B cell (primary cell): ENCODE data around the gene NDC1. TPM values are rescaled to one million over a fixed set of nuclear protein-coding genes. Genes with fewer than 3 reads are reported as not detected.

ENCODE experiments used
- ATAC-seq: fragments of 200-7000 bp; cut with Tn5 transposase; one replicate; pipeline ENCODE4 v1.10.0; 2021; ENCODE audit warnings: low read depth, mild to moderate bottlenecking, moderate number of reproducible peaks, moderate library complexity
- CTCF ChIA-PET: fragments of 350-600 bp; sonication (Branson Sonifier 250); formaldehyde crosslinking; loops from one replicate; lab custom pipeline; 2021; ENCODE audit warnings: antibody characterized with exemption, inconsistent platforms; lab: Charles Lee
- POLR2A ChIA-PET: fragments of 350-600 bp; sonication (Branson Sonifier 250); formaldehyde crosslinking; loops from one replicate; lab custom pipeline; 2021; ENCODE audit warnings: antibody characterized with exemption; lab: Charles Lee
- DNase-seq: peaks from one replicate; pipeline ENCODE4 v3.0.0; 2013
- H2AFZ ChIP-seq: 2 replicates; pipeline ENCODE4 v1.6.1; 2012; ENCODE audit warnings: mild to moderate bottlenecking, low read depth, low read length; ENCODE audit not compliant: insufficient read depth, poor library complexity, severe bottlenecking
- H3K27ac ChIP-seq, 2 donors: 1 replicate in 1 of 2; 2 replicates in 1 of 2; pipeline ENCODE4 v1.5.1; 2012 to 2013; ENCODE audit warnings: low read length in 2 of 2, mild to moderate bottlenecking in 2 of 2, moderate library complexity in 1 of 2
- H3K27me3 ChIP-seq, 4 experiments: fragments of 200-600 bp in 1 of 4; sonication (generic) in 1 of 4; replicated peaks in 1 of 4; 1 replicate in 2 of 4; 2 replicates in 2 of 4; pipeline versions ENCODE4 v1.6.1 to v1.7.0; 2013 to 2016; ENCODE audit warnings: low read length in 3 of 4, mild to moderate bottlenecking in 2 of 4, mixed read lengths in 1 of 4, moderate library complexity in 1 of 4; ENCODE audit not compliant: insufficient read depth in 4 of 4, control insufficient read depth in 3 of 4; ENCODE audit errors: control extremely low read depth in 1 of 4
- H3K36me3 ChIP-seq, 2 experiments: replicated peaks in 1 of 2; 1 replicate in 1 of 2; 2 replicates in 1 of 2; pipeline versions ENCODE4 v1.6.1 to v1.7.1; 2013; ENCODE audit warnings: low read length in 1 of 2; ENCODE audit not compliant: insufficient read depth in 2 of 2, control insufficient read depth in 1 of 2; ENCODE audit errors: control extremely low read depth in 1 of 2, extremely low read depth in 1 of 2
- H3K4me1 ChIP-seq, 2 donors: fragments of 200-600 bp in 1 of 2; sonication (generic) in 1 of 2; 1 replicate in 1 of 2; 2 replicates in 1 of 2; pipeline versions ENCODE4 v1.5.1 to v1.6.1; 2013 to 2017; ENCODE audit warnings: low read length in 2 of 2; ENCODE audit not compliant: control insufficient read depth in 2 of 2, insufficient read depth in 2 of 2
- H3K4me2 ChIP-seq: replicated peaks from 2 replicates; pipeline ENCODE3; 2012; ENCODE audit warnings: mild to moderate bottlenecking, low read depth, low read length; ENCODE audit not compliant: poor library complexity, severe bottlenecking
- H3K4me3 ChIP-seq, 5 experiments: fragments of 200-600 bp in 1 of 5; sonication (generic) in 1 of 5; 1 replicate in 3 of 5; 2 replicates in 2 of 5; pipeline versions ENCODE4 v1.5.1 to v1.7.0; 2011 to 2016; ENCODE audit warnings: low read length in 4 of 5, mild to moderate bottlenecking in 4 of 5, low read depth in 2 of 5, control low read depth in 1 of 5, moderate library complexity in 1 of 5; ENCODE audit not compliant: insufficient read depth in 1 of 5; ENCODE audit errors: control extremely low read depth in 1 of 5, extremely low read depth in 1 of 5
- H3K79me2 ChIP-seq: fragments of 200-600 bp; sonication (generic); one replicate; pipeline ENCODE4 v1.6.0; 2016; ENCODE audit warnings: low read length; ENCODE audit not compliant: control insufficient read depth, insufficient read depth
- H3K9ac ChIP-seq: fragments of 200-600 bp; sonication (generic); 2 replicates; pipeline ENCODE4 v1.6.1; 2017; ENCODE audit warnings: mild to moderate bottlenecking, low read length, moderate library complexity
- H3K9me3 ChIP-seq, 3 donors: one replicate each; pipeline versions ENCODE4 v1.6.1 to v1.7.1; 2013; ENCODE audit warnings: low read length in 2 of 3; ENCODE audit not compliant: control insufficient read depth in 2 of 3, insufficient read depth in 1 of 3; ENCODE audit errors: control extremely low read depth in 1 of 3
- H4K20me1 ChIP-seq: 2 replicates; pipeline ENCODE4 v1.6.0; 2012; ENCODE audit warnings: mild to moderate bottlenecking, low read length; ENCODE audit not compliant: insufficient read depth, control insufficient read depth, poor library complexity, severe bottlenecking
- H3K27ac Mint-ChIP-seq: one replicate; pipeline ENCODE4 v1.8.0; 2021; ENCODE audit warnings: mixed read lengths
- H3K27me3 Mint-ChIP-seq: one replicate; pipeline ENCODE4 v1.8.0; 2021; ENCODE audit warnings: mixed read lengths
- H3K4me1 Mint-ChIP-seq: one replicate; pipeline ENCODE4 v1.8.0; 2021; ENCODE audit warnings: mixed read lengths
- H3K4me3 Mint-ChIP-seq: one replicate; pipeline ENCODE4 v1.8.0; 2021; ENCODE audit warnings: mixed read lengths
- H3K9me3 Mint-ChIP-seq: one replicate; pipeline ENCODE4 v1.8.0; 2022; ENCODE audit warnings: mixed read lengths; ENCODE audit not compliant: insufficient read depth
- CTCF ChIP-seq: fragments of 200-600 bp; IDR thresholded peaks from one replicate; pipeline ENCODE4 v1.8.0; 2022; ENCODE audit warnings: antibody characterized with exemption, mild to moderate bottlenecking
- EZH2 ChIP-seq: IDR thresholded peaks from 2 replicates; pipeline ENCODE4 v1.6.1; 2012; ENCODE audit warnings: borderline replicate concordance, low read depth, mild to moderate bottlenecking, moderate library complexity, low read length; ENCODE audit not compliant: insufficient read depth, poor library complexity, severe bottlenecking
- WGBS: methylation state at CpG from one replicate; pipeline ENCODE4 v1.1.5; 2013; ENCODE audit warnings: missing lambda C conversion rate; ENCODE audit not compliant: insufficient coverage; 5-methylcytosine and 5-hydroxymethylcytosine counted together
- intact Hi-C: fragments of 100-400 bp; cut with micrococcal nuclease; formaldehyde crosslinking; loops from one replicate; pipeline ENCODE4 v1.10.0; 2022
- polyA plus RNA-seq: library from polyadenylated mRNA; depleted of rRNA; stranded (reverse); fragments of >200 nt; gene quantifications from 2 replicates; pipeline ENCODE4 v1.2.3, GENCODE V29; 2012
- total RNA-seq, 2 donors: library from RNA; stranded (reverse); fragments of 120-200 nt in 1 of 2; gene quantifications; 1 replicate in 1 of 2; 2 replicates in 1 of 2; pipeline versions ENCODE4 v1.2.3 to v1.2.4, GENCODE V29; 2013 to 2022

The NDC1 gene
- total and polyA plus RNA-seq, 2 donors (not counting 1 experiment from before 2014, with no cell fraction given), result 5.0 to 12.0 TPM

GRCh38 chr1:53835491-53835890 lies 2.6 kb downstream of the NDC1 start:
- TF ChIP-seq EZH2, result no peak
- TF ChIP-seq CTCF, result no peak
- intact Hi-C loops, result loop anchor here (5.0 kb wide), 2 partner anchors 613 to 1052 kb away; partner anchors contain the start of genes CZIB and DHCR24
- Histone ChIP-seq H3K4me3 (no peak overlapping the region), H3K4me2 (peak overlapping the region; percentile 2), H4K20me1 (peaks cover 3% of the 10 kb centered on the region), H3K4me1 (peaks cover 11 to 14% of the 10 kb centered on the region in 2 donors), H3K79me2 (peaks cover 48% of the 10 kb centered on the region), H3K27ac (no peak overlapping the region), H3K9ac (no peak overlapping the region), H3K9me3 (no peaks in the 10 kb centered on the region), H2AFZ (no peak overlapping the region), H3K27me3 (no peaks in the 10 kb centered on the region), H3K36me3 (no peaks in the 10 kb centered on the region)
- Mint-ChIP-seq H3K9me3 (no peaks in the 10 kb centered on the region), H3K27ac (no peak overlapping the region), H3K4me3 (no peak overlapping the region), H3K4me1 (peaks cover 35% of the 10 kb centered on the region), H3K27me3 (no peaks in the 10 kb centered on the region)
- DNase-seq, result no peak
- no CpG with 5 or more reads among the region's 2 CpGs for WGBS
- ChIA-PET POLR2A (no interaction called here), CTCF (interaction anchor here (1.2 to 1.3 kb wide), 2 partner anchors 26 to 124 kb away, joined by 3 read pairs; no protein-coding TSS in a partner anchor)
- ATAC-seq, result no peak

- Mint-ChIP-seq H3K27me3 (no peaks in the 10 kb centered on the region), H3K4me3 (no peak overlapping the region), H3K4me1 (peaks cover 35% of the 10 kb centered on the region), H3K27ac (peak overlapping the region; percentile 20), H3K9me3 (no peaks in the 10 kb centered on the region)
- peaks cover 11 to 14% of the 10 kb centered on the region in 2 donors for H3K4me1 ChIP-seq
- WGBS, result 71% methylated on average over 4 of the region's 11 CpGs
- peaks cover 3% of the 10 kb centered on the region for H4K20me1 ChIP-seq
- no peak overlapping the region for H3K27ac ChIP-seq
- H3K36me3 ChIP-seq, result no peaks in the 10 kb centered on the region
- TF ChIP-seq CTCF (no peak), EZH2 (no peak)
- intact Hi-C loops, result loop anchor here (5.0 kb wide), 2 partner anchors 612 to 1053 kb away; partner anchors contain the start of genes CZIB and DHCR24
- peak; percentile 36 for DNase-seq
- no peaks in the 10 kb centered on the region for H3K9me3 ChIP-seq
- H3K4me2 ChIP-seq, result no peak overlapping the region
- peaks cover 48% of the 10 kb centered on the region for H3K79me2 ChIP-seq
- no peak for ATAC-seq
- CTCF ChIA-PET, result no interaction called here
- POLR2A ChIA-PET, result no interaction called here
- no peak overlapping the region for H3K4me3 ChIP-seq
- no peak overlapping the region for H3K9ac ChIP-seq
- no peaks in the 10 kb centered on the region for H3K27me3 ChIP-seq
- H2AFZ ChIP-seq, result no peak overlapping the region
Measured at GRCh38 chr1:53834776-53835175, 3.3 kb downstream of the NDC1 start.
